ENCODE measurements around the gene ELF4. TPM values are rescaled to one million over a fixed set of nuclear protein-coding genes. Genes with fewer than 3 reads are reported as not detected.

Gene ELF4
- total RNA-seq, 1 experiment from 2014 or later = 1.9 TPM

DNA sequence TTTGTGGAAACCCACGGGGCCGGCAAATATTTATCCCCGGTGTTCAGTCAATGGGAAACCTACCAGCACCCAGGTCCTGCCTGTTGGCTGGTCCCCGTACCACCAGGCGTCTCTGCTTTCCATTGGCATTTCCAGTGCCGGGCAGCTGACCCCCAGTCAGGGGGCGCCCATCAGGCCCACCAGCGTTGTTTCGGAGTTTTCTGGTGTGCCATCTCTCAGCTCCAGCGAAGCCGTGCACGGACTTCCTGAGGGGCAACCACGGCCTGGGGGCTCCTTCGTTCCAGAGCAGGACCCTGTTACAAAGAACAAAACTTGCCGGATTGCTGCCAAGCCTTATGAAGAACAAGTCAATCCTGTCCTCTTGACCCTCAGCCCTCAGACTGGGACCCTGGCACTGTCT is 95.1 kb downstream of the ELF4 start:
- no peaks in the 10 kb centered on the region for H3K36me3 Mint-ChIP-seq
- H3K27ac Mint-ChIP-seq = no peak overlapping the region
- POLR2A ChIA-PET = interaction anchor here (0.9 kb wide), 1 partner anchor 22 kb away, joined by 3 read pairs; no protein-coding TSS in a partner anchor
- TF ChIP-seq IRF1 (CRISPR knock-in tag; IDR thresholded peaks at IDR 0.05) = no peak
- TF ChIP-seq, protein P1, sequence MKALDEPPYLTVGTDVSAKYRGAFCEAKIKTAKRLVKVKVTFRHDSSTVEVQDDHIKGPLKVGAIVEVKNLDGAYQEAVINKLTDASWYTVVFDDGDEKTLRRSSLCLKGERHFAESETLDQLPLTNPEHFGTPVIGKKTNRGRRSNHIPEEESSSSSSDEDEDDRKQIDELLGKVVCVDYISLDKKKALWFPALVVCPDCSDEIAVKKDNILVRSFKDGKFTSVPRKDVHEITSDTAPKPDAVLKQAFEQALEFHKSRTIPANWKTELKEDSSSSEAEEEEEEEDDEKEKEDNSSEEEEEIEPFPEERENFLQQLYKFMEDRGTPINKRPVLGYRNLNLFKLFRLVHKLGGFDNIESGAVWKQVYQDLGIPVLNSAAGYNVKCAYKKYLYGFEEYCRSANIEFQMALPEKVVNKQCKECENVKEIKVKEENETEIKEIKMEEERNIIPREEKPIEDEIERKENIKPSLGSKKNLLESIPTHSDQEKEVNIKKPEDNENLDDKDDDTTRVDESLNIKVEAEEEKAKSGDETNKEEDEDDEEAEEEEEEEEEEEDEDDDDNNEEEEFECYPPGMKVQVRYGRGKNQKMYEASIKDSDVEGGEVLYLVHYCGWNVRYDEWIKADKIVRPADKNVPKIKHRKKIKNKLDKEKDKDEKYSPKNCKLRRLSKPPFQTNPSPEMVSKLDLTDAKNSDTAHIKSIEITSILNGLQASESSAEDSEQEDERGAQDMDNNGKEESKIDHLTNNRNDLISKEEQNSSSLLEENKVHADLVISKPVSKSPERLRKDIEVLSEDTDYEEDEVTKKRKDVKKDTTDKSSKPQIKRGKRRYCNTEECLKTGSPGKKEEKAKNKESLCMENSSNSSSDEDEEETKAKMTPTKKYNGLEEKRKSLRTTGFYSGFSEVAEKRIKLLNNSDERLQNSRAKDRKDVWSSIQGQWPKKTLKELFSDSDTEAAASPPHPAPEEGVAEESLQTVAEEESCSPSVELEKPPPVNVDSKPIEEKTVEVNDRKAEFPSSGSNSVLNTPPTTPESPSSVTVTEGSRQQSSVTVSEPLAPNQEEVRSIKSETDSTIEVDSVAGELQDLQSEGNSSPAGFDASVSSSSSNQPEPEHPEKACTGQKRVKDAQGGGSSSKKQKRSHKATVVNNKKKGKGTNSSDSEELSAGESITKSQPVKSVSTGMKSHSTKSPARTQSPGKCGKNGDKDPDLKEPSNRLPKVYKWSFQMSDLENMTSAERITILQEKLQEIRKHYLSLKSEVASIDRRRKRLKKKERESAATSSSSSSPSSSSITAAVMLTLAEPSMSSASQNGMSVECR (CRISPR knock-in tag; IDR thresholded peaks at IDR 0.05; ENCODE audit: borderline replicate concordance) = no peak
- no peak for TF ChIP-seq ATF1 (CRISPR knock-in tag; IDR thresholded peaks at IDR 0.05)
- TF ChIP-seq SP1 (CRISPR knock-in tag; conservative IDR thresholded peaks at IDR 0.05) = no peak
- TF ChIP-seq ATF2 (CRISPR knock-in tag; IDR thresholded peaks at IDR 0.05; ENCODE audit: borderline replicate concordance, low read depth) = no peak
- TF ChIP-seq ESRRA (CRISPR knock-in tag; IDR thresholded peaks at IDR 0.05; ENCODE audit: borderline replicate concordance) = no peak
- no peak for TF ChIP-seq ATF3 (CRISPR knock-in tag; conservative IDR thresholded peaks at IDR 0.05)
- TF ChIP-seq FOXP1 (CRISPR knock-in tag; IDR thresholded peaks at IDR 0.05; ENCODE audit: borderline replicate concordance) = no peak
- TF ChIP-seq ZBTB21 (CRISPR knock-in tag; IDR thresholded peaks at IDR 0.05; ENCODE audit: borderline replicate concordance) = no peak
- TF ChIP-seq CBFB (CRISPR knock-in tag; IDR thresholded peaks at IDR 0.05; ENCODE audit: low read depth) = no peak
- no peak for TF ChIP-seq NFE2L1 (CRISPR knock-in tag; IDR thresholded peaks at IDR 0.05)
- no peak for TF ChIP-seq NR3C1 (CRISPR knock-in tag; conservative IDR thresholded peaks at IDR 0.05; ENCODE audit: low read depth)
- TF ChIP-seq, protein P2, sequence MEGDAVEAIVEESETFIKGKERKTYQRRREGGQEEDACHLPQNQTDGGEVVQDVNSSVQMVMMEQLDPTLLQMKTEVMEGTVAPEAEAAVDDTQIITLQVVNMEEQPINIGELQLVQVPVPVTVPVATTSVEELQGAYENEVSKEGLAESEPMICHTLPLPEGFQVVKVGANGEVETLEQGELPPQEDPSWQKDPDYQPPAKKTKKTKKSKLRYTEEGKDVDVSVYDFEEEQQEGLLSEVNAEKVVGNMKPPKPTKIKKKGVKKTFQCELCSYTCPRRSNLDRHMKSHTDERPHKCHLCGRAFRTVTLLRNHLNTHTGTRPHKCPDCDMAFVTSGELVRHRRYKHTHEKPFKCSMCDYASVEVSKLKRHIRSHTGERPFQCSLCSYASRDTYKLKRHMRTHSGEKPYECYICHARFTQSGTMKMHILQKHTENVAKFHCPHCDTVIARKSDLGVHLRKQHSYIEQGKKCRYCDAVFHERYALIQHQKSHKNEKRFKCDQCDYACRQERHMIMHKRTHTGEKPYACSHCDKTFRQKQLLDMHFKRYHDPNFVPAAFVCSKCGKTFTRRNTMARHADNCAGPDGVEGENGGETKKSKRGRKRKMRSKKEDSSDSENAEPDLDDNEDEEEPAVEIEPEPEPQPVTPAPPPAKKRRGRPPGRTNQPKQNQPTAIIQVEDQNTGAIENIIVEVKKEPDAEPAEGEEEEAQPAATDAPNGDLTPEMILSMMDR (IDR thresholded peaks at IDR 0.05) = no peak
- TF ChIP-seq, protein P3, sequence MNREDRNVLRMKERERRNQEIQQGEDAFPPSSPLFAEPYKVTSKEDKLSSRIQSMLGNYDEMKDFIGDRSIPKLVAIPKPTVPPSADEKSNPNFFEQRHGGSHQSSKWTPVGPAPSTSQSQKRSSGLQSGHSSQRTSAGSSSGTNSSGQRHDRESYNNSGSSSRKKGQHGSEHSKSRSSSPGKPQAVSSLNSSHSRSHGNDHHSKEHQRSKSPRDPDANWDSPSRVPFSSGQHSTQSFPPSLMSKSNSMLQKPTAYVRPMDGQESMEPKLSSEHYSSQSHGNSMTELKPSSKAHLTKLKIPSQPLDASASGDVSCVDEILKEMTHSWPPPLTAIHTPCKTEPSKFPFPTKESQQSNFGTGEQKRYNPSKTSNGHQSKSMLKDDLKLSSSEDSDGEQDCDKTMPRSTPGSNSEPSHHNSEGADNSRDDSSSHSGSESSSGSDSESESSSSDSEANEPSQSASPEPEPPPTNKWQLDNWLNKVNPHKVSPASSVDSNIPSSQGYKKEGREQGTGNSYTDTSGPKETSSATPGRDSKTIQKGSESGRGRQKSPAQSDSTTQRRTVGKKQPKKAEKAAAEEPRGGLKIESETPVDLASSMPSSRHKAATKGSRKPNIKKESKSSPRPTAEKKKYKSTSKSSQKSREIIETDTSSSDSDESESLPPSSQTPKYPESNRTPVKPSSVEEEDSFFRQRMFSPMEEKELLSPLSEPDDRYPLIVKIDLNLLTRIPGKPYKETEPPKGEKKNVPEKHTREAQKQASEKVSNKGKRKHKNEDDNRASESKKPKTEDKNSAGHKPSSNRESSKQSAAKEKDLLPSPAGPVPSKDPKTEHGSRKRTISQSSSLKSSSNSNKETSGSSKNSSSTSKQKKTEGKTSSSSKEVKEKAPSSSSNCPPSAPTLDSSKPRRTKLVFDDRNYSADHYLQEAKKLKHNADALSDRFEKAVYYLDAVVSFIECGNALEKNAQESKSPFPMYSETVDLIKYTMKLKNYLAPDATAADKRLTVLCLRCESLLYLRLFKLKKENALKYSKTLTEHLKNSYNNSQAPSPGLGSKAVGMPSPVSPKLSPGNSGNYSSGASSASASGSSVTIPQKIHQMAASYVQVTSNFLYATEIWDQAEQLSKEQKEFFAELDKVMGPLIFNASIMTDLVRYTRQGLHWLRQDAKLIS (CRISPR knock-in tag; IDR thresholded peaks at IDR 0.05; ENCODE audit: borderline replicate concordance) = no peak
- no peak for TF ChIP-seq ZBTB43 (CRISPR knock-in tag; IDR thresholded peaks at IDR 0.05)
- no peak for TF ChIP-seq GTF2I (CRISPR knock-in tag; conservative IDR thresholded peaks at IDR 0.05)
- no peak for TF ChIP-seq ZNF232 (CRISPR knock-in tag; IDR thresholded peaks at IDR 0.05)
- DNase-seq (ENCODE audit: low spot score) (no peak), ATAC-seq (no peak)
- H3K4me3 Mint-ChIP-seq = no peak overlapping the region
- CTCF ChIA-PET = no interaction called here
- peaks cover 3% of the 10 kb centered on the region; the same call in 1 of the 2 replicates for H3K4me1 Mint-ChIP-seq
- H3K9me3 Mint-ChIP-seq = no peaks in the 10 kb centered on the region
- H3K27me3 Mint-ChIP-seq (ENCODE audit: low read depth) = no peaks in the 10 kb centered on the region

Data from WTC11 (cell line).